ENCODE data around the gene KRTAP3-1. TPM values are rescaled to one million over a fixed set of nuclear protein-coding genes. Genes with fewer than 3 reads are reported as not detected.

Gene KRTAP3-1
- total and polyA plus RNA-seq, 8 donors: 0.19 TPM; not detected in 7

DNA sequence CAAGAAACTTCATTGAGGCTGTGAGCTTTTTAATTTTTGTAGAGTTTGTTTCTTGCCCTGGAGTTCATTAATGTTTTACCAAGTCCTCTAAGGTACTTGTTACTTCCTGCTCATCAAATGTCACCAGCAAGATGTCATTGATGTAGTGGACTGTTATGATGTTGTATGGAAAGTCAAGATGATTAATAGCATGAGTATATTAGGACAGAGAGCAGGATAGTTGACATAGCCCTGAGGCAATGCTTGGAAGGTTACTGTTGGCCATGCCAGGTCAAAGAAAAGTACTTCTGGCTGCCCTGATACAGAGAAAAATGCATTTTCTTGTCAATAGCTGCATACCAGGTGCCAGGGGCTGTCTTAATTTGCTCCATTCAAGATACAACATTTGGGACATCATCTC lies 11.4 kb upstream of the KRTAP3-1 start:
- Histone ChIP-seq H3K36me3 (no peaks in the 10 kb centered on the region), H3K27me3 (peaks cover 0 to 4% (median 0%) of the 10 kb centered on the region in 4 donors), H3K4me3 (no peak overlapping the region), H3K27ac (no peak overlapping the region), H3K9me3 (no peaks in the 10 kb centered on the region), H3K4me1 (no peaks in the 10 kb centered on the region)
- intact Hi-C loops (cut with DNase I): no loop called here
- FAIRE-seq: no peak
- ATAC-seq: no peak
- TF ChIP-seq, protein P1, sequence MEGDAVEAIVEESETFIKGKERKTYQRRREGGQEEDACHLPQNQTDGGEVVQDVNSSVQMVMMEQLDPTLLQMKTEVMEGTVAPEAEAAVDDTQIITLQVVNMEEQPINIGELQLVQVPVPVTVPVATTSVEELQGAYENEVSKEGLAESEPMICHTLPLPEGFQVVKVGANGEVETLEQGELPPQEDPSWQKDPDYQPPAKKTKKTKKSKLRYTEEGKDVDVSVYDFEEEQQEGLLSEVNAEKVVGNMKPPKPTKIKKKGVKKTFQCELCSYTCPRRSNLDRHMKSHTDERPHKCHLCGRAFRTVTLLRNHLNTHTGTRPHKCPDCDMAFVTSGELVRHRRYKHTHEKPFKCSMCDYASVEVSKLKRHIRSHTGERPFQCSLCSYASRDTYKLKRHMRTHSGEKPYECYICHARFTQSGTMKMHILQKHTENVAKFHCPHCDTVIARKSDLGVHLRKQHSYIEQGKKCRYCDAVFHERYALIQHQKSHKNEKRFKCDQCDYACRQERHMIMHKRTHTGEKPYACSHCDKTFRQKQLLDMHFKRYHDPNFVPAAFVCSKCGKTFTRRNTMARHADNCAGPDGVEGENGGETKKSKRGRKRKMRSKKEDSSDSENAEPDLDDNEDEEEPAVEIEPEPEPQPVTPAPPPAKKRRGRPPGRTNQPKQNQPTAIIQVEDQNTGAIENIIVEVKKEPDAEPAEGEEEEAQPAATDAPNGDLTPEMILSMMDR (IDR thresholded peaks at IDR 0.05): no peak
- DNase-seq: no peak

DNA sequence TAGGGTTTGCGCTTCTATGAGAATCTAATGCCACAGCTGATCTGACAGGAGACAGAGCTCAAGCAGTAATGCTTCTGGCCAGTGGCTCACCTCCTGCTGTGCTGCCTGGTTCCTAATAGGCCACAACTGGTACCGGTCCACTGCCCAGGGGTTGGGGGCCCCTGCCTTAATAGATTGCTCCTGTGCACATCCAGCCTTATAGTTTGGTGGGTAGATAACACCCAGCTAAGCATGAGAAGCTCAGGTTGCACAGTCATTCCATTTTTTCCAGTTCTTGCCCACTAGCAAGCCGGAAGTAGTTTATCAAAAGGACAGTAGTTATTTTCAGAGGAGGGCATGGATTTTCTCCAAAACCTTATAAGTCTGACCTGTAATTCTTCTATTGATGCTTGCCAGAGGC lies 10.5 kb upstream of the KRTAP3-1 start:
- TF ChIP-seq, protein P1 (IDR thresholded peaks at IDR 0.05): no peak
- FAIRE-seq (no peak), DNase-seq (no peak), ATAC-seq (no peak)
- intact Hi-C loops (cut with DNase I): no loop called here
- H3K4me1 ChIP-seq: no peaks in the 10 kb centered on the region
- H3K4me3 ChIP-seq: no peak overlapping the region
- no peaks in the 10 kb centered on the region for H3K9me3 ChIP-seq
- 93 to 94% methylated on average over 3 of the region's 3 CpGs for WGBS, 2 donors
- no peak overlapping the region for H3K27ac ChIP-seq
- H3K27me3 ChIP-seq: peaks cover 0 to 4% (median 0%) of the 10 kb centered on the region in 4 donors
- no peaks in the 10 kb centered on the region for H3K36me3 ChIP-seq

DNA sequence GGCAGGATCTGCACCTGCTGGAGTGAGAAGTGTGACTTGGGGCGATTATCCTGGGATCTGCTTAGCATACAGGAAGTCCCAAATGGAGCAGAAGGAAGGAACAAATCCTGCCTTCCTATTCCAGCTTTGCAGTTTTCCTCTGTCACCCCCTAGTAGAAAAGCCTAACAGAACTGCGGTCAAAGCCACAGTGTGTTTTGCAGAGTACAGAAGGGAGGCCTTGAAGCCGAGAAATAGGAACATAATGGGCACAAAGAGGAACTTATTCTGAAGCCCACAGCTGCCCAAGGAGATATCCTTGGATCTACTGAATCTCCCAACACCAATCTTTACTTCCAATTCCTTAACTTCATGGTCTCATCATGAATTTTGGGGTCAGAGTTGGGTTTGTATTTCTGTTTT lies 9.6 kb upstream of the KRTAP3-1 start:
- WGBS, 2 donors: 83 to 84% methylated on average over 3 of the region's 3 CpGs
- TF ChIP-seq, protein P1 (IDR thresholded peaks at IDR 0.05): no peak
- H3K4me3 ChIP-seq: no peak overlapping the region
- no peak for DNase-seq
- H3K27me3 ChIP-seq: peaks cover 0 to 4% (median 0%) of the 10 kb centered on the region in 4 donors
- no peak overlapping the region for H3K27ac ChIP-seq
- intact Hi-C loops (cut with DNase I): no loop called here
- H3K9me3 ChIP-seq: no peaks in the 10 kb centered on the region
- no peaks in the 10 kb centered on the region for H3K36me3 ChIP-seq
- no peaks in the 10 kb centered on the region for H3K4me1 ChIP-seq
- ATAC-seq: no peak
- no peak for FAIRE-seq

DNA sequence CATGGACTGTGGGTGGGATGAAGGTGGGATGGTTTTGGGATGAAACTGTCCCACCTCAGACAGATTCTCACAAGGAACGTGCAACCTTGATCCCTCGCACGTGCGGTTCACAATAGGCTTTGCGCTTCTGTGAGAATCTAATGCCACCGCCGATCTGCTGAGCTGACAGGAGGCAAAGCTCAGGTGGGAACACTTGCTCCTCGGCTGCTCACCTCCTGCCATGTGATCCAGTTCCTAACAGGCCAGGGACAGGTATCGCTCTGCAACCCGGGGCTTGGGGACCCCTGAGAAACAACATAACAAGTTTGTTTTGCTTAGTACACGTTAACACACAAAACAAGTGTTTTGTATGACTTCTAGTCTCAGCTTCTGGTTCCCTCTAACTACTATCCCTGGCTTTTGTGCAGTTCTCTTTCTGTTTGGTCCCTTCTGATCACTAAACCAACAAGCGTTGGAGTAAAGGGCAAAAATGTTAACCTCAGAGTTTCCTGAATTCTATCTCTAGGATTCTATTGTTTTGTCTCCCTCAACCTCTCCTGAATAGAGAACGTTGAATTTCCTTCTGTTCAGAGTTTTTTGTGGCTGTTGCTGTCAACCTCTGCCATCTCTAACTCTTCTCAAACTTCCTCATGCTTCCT lies 7.8 kb upstream of the KRTAP3-1 start:
- 67 to 70% methylated on average over 13 of the region's 13 CpGs for WGBS, 2 donors
- TF ChIP-seq, protein P1 (IDR thresholded peaks at IDR 0.05): no peak
- Histone ChIP-seq H3K9me3 (no peaks in the 10 kb centered on the region), H3K27ac (no peak overlapping the region), H3K4me1 (no peaks in the 10 kb centered on the region), H3K36me3 (no peaks in the 10 kb centered on the region), H3K27me3 (peaks cover 0 to 4% (median 0%) of the 10 kb centered on the region in 4 donors), H3K4me3 (no peak overlapping the region)
- ATAC-seq (no peak), DNase-seq (no peak), FAIRE-seq (no peak)
- intact Hi-C loops (cut with DNase I): no loop called here

DNA sequence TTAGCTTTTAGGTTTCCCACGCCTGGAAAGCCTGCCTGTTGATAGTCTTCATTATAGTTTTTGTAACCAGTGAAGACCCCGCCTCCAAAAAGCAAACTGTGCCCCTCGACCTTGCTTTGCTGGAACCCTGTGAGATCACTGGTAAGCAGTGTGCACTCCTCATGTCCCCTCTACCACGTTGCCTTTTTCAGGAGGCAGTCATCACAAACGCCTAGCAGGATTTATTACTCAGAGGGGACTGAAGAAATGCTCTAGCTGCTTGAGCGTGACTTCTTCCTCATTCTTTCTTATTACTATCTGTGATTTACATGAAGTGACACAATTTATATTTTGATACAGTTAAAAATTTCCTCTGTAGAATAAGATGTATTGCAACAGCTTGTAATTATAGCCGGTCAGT lies 6.5 kb upstream of the KRTAP3-1 start:
- intact Hi-C loops (cut with DNase I): no loop called here
- ATAC-seq (no peak), DNase-seq (no peak), FAIRE-seq (no peak)
- Histone ChIP-seq H3K36me3 (no peaks in the 10 kb centered on the region), H3K4me1 (no peaks in the 10 kb centered on the region), H3K9me3 (no peaks in the 10 kb centered on the region), H3K27ac (no peak overlapping the region), H3K4me3 (no peak overlapping the region), H3K27me3 (peaks cover 0 to 4% (median 0%) of the 10 kb centered on the region in 4 donors)
- TF ChIP-seq, protein P1 (IDR thresholded peaks at IDR 0.05): no peak
- 58 to 75% methylated on average over 7 of the region's 7 CpGs for WGBS, 2 donors

All from pancreas (tissue), 10 donors.